Fibroblast of skin of back (primary cell): ENCODE results near the gene SHBG.
"Not testable (repeated sequence)": the region's sequence is repeated elsewhere in the genome, so short reads cannot be mapped to it uniquely, and the experiment has no call there.

Source experiments
- DNase-seq: peaks from one replicate; pipeline ENCODE4 v3.0.0-alpha.2; 2013

Gene SHBG

DNA sequence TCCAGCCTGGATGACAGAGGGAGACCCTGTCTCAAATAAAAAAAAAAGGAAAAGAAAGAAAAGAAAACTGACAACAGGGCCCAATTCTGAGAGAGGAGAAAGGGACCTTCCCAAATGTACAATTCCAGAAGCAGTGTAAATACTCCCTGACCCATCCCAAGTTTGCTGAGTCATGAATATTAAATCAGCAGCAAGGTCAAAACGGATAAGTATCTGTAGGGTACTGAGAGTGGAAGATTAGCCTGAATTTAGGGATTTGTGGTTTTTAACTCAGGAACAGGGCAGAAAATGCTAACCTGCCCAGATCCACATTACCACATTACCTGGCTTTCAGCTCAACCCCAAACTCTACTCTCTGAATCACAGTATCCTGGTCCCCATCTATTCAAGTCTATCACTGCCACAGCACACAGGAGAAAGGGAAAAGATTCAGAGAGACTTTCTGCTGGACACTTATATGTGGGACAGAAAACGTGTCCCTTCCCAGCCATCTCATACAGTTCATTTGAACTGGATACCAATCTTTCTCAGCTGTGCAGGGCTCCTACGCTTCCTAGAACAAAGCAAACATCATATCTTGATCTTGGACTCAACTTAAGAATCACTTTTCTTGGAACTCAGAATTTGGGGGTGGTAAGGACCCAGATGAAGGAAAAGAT, 18.2 kb upstream of the SHBG start:
- DNase-seq, result no peak

GRCh38 chr17:7612294-7612640, 17.7 kb upstream of the SHBG start:
- peak; percentile 54 for DNase-seq

DNA sequence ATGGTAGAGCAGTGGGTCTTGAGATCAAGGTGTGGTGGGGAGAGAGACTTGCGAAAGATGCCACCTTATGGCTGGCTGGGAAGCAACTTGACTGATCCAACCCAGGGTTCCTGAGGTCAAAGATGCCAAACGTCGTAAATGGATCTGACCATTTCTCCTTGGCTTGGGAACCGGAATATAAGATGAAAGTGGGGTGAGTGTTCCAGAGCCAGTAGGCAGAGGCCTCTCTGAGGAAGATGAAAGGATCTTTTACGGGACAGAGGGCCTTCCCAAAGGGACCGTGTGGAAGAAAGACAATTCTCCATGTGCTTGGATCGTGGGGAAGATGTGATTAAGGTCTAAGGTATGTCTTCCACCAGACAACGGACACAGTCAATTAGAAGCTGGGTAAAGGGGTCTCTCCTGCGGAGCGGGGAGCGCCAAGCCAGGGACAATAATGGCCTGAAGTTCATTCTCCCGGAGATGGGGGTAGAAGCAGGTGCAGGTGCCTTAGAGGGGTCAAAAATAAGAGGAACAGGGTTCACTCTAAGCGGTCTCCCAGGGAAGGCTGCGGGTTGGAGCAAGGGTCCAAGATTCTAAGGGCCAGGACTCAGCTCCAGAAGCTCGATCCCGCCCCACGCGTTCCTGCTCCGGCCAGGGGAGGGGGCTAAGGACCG, 16.0 kb upstream of the SHBG start:
- peak; percentile 71 for DNase-seq

GRCh38 chr17:7614425-7615264, 15.3 kb upstream of the SHBG start, which contains the start of gene FXR2:
FXR2 (minus strand) TSS chr17:7614897; CDS start chr17:7614532, 365 bp downstream.
- peak; percentile 100 for DNase-seq

DNA sequence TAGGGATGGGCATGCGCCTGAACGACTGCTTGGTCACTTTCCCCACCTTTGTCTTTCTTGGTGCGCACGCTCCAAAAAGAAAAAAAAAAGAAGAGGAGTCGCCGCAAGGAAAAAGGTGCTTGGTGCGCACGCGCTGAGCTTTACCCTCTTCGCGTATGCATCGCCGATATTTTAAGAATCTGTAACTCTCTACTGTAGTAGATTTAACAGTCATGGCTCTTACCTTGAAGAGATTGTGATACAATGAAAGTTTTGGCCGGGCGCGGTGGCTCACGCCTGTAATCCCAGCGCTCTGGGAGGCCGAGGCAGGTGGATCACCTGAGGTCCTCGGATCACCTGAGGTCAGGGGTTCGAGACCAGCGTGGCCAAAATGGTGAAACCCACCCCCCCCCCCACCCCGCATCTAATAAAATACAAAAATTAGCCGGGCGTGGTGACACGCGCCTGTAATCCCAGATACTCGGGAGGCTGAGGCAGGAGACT, 14.6 kb upstream of the SHBG start:
- no peak for DNase-seq

DNA sequence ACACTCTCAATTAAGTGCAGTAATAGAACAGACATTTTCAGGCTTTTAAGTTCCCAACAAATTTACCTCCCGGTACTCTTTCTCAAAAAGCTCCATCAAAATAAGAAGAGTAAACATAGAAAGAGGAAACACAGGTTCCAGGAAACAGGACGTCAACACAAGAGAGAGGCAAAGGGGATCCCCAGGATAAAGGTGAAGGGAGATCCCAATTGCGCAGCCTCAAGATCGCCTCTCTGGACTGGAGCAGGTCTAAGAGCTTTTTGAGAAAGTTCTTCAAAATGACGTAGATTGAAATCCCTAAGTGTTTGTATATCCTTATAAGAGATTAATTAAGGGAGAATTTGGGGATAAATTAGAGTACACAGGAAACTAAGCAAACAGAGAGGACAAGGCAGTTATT, 11.3 kb upstream of the SHBG start:
- no peak for DNase-seq

DNA sequence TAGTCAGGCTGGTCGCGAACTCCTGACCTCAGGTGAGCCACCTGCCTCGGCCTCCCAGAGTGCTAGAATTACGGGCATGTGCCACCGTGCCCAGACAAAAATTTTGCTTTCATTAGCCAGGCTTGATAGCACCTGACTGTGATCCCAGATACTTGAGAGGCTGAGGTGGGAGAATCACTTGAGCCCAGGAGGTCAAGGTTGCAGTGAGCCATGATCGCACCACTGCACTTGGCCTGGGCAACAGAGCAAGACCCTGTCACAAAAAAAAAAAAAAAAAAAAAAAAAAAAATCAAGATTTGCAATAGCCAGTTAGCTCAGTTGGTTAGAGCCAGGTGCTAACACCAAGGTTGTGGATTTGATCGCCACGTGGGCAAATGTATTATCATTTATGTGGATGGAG, 9.1 kb upstream of the SHBG start:
- no peak for DNase-seq

DNA sequence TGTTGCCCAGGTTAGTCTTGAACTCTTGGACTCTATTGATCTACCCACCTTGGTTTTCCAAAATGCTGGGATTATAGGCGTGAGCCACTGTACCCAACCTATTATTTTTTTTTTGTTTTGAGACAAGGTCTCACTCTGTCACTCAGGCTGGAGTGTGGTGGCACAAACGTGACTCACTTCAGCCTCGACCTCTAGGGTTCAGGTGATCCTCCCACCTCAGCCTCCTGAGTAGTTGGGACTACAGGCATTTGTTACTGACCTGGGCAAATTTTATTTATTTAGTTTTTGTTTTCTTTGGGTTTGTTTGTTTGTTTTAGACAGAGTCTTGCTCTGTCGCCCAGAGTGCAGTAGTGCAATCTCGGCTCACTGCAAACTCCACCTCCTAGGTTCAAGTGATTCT, 6.3 kb upstream of the SHBG start:
- no peak for DNase-seq

- not testable (repeated sequence) for DNase-seq
Measured at GRCh38 chr17:7625749-7626148, 4.2 kb upstream of the SHBG start.

DNA sequence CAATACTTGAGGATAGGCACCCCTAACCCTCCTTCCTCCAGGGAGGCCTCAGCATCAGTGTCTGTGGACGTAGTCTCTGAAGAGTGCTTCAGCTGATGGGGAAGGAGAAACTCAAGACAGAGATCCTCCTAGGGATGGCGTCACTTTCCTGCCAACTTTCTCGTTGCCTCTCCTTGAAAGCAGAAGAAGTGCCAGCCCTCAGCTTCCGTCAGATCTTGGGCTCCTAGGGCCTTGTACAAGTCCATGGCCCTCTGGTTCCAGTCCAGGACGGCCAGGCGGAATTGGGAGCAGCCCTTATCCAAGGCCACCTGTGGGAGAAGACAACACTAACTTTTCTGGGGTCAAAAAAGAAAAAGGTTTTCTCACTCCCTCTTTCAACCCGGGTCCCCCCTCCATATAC, 3.6 kb upstream of the SHBG start:
- DNase-seq, result no peak

- DNase-seq, result no peak
Measured at GRCh38 chr17:7626956-7627249, 3.0 kb upstream of the SHBG start.

GRCh38 chr17:7627250-7628121, 2.4 kb upstream of the SHBG start, which contains the start of gene SAT2:
SAT2 (minus strand) TSS chr17:7627821; CDS start chr17:7627635, 186 bp downstream.
- peak; percentile 93 for DNase-seq

DNA sequence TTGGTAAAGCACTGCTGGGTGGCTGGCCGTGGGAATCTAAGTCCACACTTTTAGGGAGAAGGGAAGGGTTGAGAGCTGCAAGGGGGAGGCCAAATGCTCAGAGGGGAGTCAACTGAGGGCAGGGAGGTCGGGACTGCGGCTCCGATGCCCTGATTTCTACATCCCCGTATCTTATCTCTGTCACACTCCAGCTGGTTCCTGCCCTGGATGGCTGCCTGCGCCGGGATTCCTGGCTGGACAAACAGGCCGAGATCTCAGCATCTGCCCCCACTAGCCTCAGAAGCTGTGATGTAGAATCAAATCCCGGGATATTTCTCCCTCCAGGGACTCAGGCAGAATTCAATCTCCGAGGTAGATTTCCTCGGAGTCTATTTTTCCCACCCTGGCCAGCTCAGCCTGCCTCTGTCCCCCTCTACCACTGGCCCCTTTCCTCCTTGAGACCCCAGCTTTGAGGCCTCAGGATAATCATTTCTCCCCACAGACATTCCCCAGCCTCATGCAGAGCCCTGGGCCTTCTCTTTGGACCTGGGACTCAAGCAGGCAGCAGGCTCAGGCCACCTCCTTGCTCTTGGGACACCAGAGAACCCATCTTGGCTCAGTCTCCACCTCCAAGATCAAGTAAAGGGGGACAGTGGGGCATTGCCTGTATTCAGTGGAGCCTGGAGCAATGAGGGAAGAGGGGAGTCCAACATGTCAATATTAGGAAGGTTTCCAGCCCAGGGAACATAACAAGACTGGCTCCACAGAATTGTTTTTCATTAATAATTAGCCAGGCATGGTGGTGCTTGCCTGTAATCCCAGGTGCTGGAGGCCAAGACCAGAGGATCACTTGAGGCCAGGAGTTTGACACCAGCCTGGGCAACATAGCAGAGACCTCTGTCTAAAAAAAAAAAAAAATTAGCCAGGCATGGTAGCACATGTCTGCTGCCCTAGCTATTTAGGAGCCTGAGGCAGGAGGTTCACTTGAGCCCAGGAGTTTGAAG, 1.8 kb downstream of the SHBG start:
- no peak for DNase-seq

DNA sequence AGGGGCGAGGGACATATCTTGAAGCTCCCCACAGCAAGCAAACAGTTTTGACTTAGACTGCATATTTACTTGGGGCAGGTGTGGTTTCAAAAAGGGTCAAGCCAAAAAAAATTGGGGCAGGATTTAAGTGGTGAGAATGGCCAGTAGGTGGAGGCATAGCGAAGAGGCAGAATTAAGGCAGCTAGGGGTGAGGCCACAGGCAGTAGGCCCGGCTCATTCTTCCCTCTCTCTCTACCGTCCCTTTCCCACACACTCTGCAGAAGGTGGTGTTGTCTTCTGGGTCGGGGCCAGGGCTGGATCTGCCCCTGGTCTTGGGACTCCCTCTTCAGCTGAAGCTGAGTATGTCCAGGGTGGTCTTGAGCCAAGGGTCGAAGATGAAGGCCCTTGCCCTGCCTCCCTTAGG, 2.6 kb downstream of the SHBG start:
- DNase-seq, result peak; percentile 40

GRCh38 chr17:7633093-7633492, 3.2 kb downstream of the SHBG start:
- DNase-seq, result no peak

DNA sequence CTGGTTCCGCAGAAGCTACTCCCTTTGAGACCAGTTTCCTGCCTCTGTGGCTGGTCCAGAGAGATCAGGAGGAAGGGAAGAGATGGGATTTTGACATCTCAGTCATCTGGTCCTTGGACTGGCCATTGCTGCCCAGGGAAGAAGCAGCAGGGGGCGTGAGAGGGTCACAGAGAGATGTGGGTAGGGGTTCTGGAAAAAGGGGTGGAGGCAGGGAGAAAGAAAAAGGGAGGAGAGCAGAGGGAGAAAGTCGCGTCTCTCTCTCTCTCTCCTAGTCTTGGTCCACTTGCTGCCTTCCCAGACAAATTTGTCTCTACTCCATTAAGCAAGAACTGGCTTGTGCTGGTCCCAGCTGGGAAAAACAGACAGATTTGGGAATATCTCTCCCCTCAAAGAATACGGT, 4.4 kb downstream of the SHBG start:
- DNase-seq, result peak; percentile 48

- DNase-seq, result no peak
Measured at GRCh38 chr17:7636163-7636562, 6.2 kb downstream of the SHBG start.

DNA sequence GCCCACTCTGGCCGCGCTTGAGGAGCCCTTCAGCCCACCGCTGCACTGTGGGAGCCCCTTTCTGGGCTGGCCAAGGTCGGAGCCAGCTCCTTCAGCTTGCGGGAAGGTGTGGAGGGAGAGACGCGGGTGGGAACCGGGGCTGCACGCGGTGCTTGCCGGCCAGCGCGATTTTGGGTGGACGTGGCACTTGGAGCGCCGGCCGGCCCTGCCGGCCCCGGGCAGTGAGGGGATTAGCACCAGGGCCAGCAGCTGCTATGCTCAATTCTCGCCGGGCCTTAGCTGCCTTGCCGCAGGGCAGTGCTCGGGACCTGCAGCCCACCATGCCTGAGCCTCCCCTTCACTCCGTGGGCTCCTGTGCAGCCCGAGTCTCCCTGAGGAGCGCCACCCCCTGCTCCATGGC, 10.8 kb downstream of the SHBG start:
- no peak for DNase-seq

DNA sequence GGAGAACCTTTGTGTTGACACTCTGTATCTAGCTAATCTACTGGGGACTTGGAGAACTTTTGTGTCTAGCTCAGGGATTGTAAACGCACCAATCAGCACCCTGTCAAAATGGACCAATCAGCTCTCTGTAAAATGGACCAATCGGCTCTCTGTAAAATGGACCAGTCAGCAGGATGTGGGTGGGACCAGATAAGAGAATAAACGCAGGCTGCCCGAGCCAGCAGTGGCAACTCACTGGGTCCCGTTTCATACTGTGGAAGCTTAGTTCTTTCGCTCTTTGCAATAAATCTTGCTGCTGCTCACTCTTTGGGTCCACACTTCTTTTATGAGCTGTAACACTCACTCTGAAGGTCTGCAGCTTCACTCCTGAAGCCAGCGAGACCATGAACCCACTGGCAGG, 11.7 kb downstream of the SHBG start:
- not testable (repeated sequence) for DNase-seq

GRCh38 chr17:7644775-7645174, 14.8 kb downstream of the SHBG start:
- no peak for DNase-seq

- DNase-seq, result no peak
Measured at GRCh38 chr17:7646457-7646856, 16.5 kb downstream of the SHBG start.
